Measurements from ENCODE around the gene PLPPR3.
"Not testable (repeated sequence)": the region's sequence is repeated elsewhere in the genome, so short reads cannot be mapped to it uniquely, and the experiment has no call there.

The PLPPR3 gene

GRCh38 chr19:853614-854220 lies 32.0 kb upstream of the PLPPR3 start:
- not testable (repeated sequence) for DNase-seq

- DNase-seq = no peak
Observed at GRCh38 chr19:853014-853585, 31.3 kb upstream of the PLPPR3 start.

- peak; percentile 21 for DNase-seq
Observed at GRCh38 chr19:852136-853013, 30.6 kb upstream of the PLPPR3 start, which contains the start of gene ELANE. ELANE (plus strand) TSS chr19:852303; CDS start chr19:852329, 26 bp downstream.

- no peak for DNase-seq
Observed at GRCh38 chr19:850979-851335, 29.2 kb upstream of the PLPPR3 start.

- DNase-seq = peak; percentile 88
Observed at GRCh38 chr19:850221-850978, 28.6 kb upstream of the PLPPR3 start.

GRCh38 chr19:849195-849594 lies 27.4 kb upstream of the PLPPR3 start:
- not testable (repeated sequence) for DNase-seq

- peak; percentile 17 for DNase-seq
Observed at GRCh38 chr19:848386-848921, 26.7 kb upstream of the PLPPR3 start.

GRCh38 chr19:845707-846521 lies 24.2 kb upstream of the PLPPR3 start:
- no peak for DNase-seq

- DNase-seq = no peak
Observed at GRCh38 chr19:844546-844971, 22.8 kb upstream of the PLPPR3 start.

GRCh38 chr19:843836-844545 lies 22.2 kb upstream of the PLPPR3 start:
- no peak for DNase-seq

- no peak for DNase-seq
Observed at GRCh38 chr19:843180-843835, 21.6 kb upstream of the PLPPR3 start.

GRCh38 chr19:842802-843179 lies 21.0 kb upstream of the PLPPR3 start:
- DNase-seq = not testable (repeated sequence)

- DNase-seq = no peak
Observed at GRCh38 chr19:840519-841206, 18.9 kb upstream of the PLPPR3 start, which contains the start of gene PRTN3. PRTN3 (plus strand) TSS chr19:840999; CDS start chr19:841009, 10 bp downstream.

- no peak for DNase-seq
Observed at GRCh38 chr19:835210-835810, 13.6 kb upstream of the PLPPR3 start.

- DNase-seq = no peak
Observed at GRCh38 chr19:834216-834615, 12.5 kb upstream of the PLPPR3 start.

GRCh38 chr19:831407-832369 lies 9.9 kb upstream of the PLPPR3 start:
- no peak for DNase-seq

GRCh38 chr19:829129-829758 lies 7.5 kb upstream of the PLPPR3 start:
- no peak for DNase-seq

Measured in right hindlimb (tissue), 1 donor.